Measurements from ENCODE around the gene AGBL4.
"Not testable (repeated sequence)": the region's sequence is repeated elsewhere in the genome, so short reads cannot be mapped to it uniquely, and the experiment has no call there.

AGBL4 gene

GRCh38 chr1:49302400-49302799 lies 721.4 kb downstream of the AGBL4 start:
- not testable (repeated sequence) for DNase-seq (ENCODE audit: low spot score)

GRCh38 chr1:49298304-49298703 lies 725.5 kb downstream of the AGBL4 start:
- DNase-seq (ENCODE audit: low spot score), result no peak

GRCh38 chr1:49297783-49298182 lies 726.0 kb downstream of the AGBL4 start:
- DNase-seq (ENCODE audit: low spot score), result no peak

GRCh38 chr1:49294539-49294938 lies 729.2 kb downstream of the AGBL4 start:
- no peak for DNase-seq (ENCODE audit: low spot score)

GRCh38 chr1:49293016-49293415 lies 730.7 kb downstream of the AGBL4 start:
- DNase-seq (ENCODE audit: low spot score), result no peak

- DNase-seq (ENCODE audit: low spot score), result not testable (repeated sequence)
These were observed 766.3 kb downstream of the AGBL4 start for GRCh38 chr1:49257211-49258049.

- DNase-seq (ENCODE audit: low spot score), result no peak
These were observed 770.8 kb downstream of the AGBL4 start for GRCh38 chr1:49252917-49253316.

GRCh38 chr1:49251019-49251784 lies 772.6 kb downstream of the AGBL4 start:
- no peak for DNase-seq (ENCODE audit: low spot score)

GRCh38 chr1:49240709-49241221 lies 783.0 kb downstream of the AGBL4 start:
- DNase-seq (ENCODE audit: low spot score), result no peak

GRCh38 chr1:49234988-49235387 lies 788.8 kb downstream of the AGBL4 start:
- no peak for DNase-seq (ENCODE audit: low spot score)

- no peak for DNase-seq (ENCODE audit: low spot score)
These were observed 794.2 kb downstream of the AGBL4 start for GRCh38 chr1:49229555-49229954.

- DNase-seq (ENCODE audit: low spot score), result no peak
These were observed 797.0 kb downstream of the AGBL4 start for GRCh38 chr1:49226758-49227157.

- no peak for DNase-seq (ENCODE audit: low spot score)
These were observed 798.3 kb downstream of the AGBL4 start for GRCh38 chr1:49225464-49225863.

GRCh38 chr1:49213301-49213700 lies 810.5 kb downstream of the AGBL4 start:
- no peak for DNase-seq (ENCODE audit: low spot score)

GRCh38 chr1:49208712-49209111 lies 815.0 kb downstream of the AGBL4 start:
- DNase-seq (ENCODE audit: low spot score), result no peak

- DNase-seq (ENCODE audit: low spot score), result no peak
These were observed 819.0 kb downstream of the AGBL4 start for GRCh38 chr1:49204720-49205119.

- no peak for DNase-seq (ENCODE audit: low spot score)
These were observed 823.0 kb downstream of the AGBL4 start for GRCh38 chr1:49200738-49201137.

- no peak for DNase-seq (ENCODE audit: low spot score)
These were observed 824.2 kb downstream of the AGBL4 start for GRCh38 chr1:49199564-49199963.

GRCh38 chr1:49197081-49197480 lies 826.7 kb downstream of the AGBL4 start:
- DNase-seq (ENCODE audit: low spot score), result no peak

- DNase-seq (ENCODE audit: low spot score), result no peak
These were observed 833.6 kb downstream of the AGBL4 start for GRCh38 chr1:49190138-49190537.

GRCh38 chr1:49187056-49187455 lies 836.7 kb downstream of the AGBL4 start:
- DNase-seq (ENCODE audit: low spot score), result no peak

GRCh38 chr1:49185450-49185980 lies 838.2 kb downstream of the AGBL4 start:
- no peak for DNase-seq (ENCODE audit: low spot score)

- no peak for DNase-seq (ENCODE audit: low spot score)
These were observed 840.3 kb downstream of the AGBL4 start for GRCh38 chr1:49183489-49183888.
